Activated T-cell treated with anti-CD3 and anti-CD28 coated beads for 4 hours (primary cell): ENCODE measurements around the gene TOE1.
A peak's percentile ranks its signal among the peaks of the same experiment; 100 is the strongest.
"Not testable (repeated sequence)": the region's sequence is repeated elsewhere in the genome, so short reads cannot be mapped to it uniquely, and the experiment has no call there.

Experiments used
- DNase-seq: peaks from one replicate; pipeline ENCODE4 v3.0.0-alpha.2; 2020

TOE1 gene

DNA sequence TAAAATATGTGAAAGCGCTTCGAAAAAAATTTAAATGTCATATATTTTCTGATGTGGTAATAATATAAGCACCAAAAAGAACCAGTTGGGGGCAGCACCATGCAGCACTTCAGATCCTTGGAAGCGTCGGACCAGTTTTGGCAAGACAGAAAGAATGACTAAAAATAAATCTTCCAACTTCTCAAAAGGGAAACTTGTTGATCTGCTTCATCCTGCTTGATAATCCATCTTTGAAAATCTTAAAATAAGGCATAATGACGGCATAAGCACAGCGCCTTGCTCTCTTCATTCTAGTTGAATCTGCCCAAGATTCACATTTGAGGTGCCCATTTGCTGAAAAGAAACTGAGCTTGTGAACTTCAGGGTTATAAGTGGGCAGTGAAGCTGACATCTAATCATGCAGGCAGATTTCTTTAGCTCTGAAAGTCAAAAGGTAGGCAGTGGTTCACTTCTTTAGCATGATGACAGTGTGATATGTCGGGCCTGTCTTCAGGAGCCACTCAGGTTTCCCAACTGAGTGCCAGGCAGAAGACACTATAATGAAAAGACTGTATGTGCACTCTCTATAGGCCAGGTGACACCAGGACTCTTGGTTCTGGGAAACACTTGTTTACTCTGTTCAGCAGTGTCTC is 20.0 kb downstream of the TOE1 start:
- DNase-seq = peak; percentile 29

DNA sequence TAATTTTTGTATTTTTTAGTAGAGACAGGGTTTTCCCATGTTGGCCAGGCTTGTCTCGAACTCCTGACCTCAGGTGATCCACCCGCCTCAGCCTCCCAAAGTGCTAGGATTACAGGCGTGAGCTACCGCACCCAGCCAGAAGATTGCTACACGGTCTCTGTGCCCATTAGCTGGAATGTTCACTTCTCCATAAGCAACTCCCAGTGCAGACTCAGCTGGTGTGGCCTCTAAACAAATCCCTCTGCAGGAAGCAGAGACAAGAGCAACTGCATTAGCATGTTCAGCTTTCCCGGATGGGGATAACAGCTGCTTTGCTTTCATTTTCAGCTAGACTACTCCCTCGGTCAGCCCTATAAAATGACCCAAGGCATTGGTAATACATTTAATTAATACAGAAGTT is 21.0 kb downstream of the TOE1 start:
- DNase-seq = not testable (repeated sequence)

- no peak for DNase-seq
Measured at GRCh38 chr1:45364294-45364693, 24.3 kb downstream of the TOE1 start.

DNA sequence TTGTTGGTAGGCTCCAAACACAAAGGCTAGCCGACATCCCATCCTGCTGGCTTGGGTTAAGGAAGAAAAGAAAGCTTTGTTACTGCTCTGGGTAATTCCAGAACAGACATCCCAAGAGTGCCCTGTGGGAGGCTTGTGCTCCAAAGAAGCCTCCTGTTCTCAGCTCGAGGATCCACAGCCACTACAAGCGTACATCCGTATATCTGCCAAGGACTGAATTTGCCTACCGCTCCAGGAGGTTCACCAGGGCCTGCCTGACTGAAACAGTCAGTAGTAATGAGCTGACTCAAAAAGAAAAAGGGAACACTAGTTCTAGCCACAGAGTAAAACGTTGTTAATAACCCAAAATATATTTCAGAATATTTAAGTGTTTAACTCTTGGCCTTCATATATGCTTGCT is 25.1 kb downstream of the TOE1 start:
- no peak for DNase-seq

DNA sequence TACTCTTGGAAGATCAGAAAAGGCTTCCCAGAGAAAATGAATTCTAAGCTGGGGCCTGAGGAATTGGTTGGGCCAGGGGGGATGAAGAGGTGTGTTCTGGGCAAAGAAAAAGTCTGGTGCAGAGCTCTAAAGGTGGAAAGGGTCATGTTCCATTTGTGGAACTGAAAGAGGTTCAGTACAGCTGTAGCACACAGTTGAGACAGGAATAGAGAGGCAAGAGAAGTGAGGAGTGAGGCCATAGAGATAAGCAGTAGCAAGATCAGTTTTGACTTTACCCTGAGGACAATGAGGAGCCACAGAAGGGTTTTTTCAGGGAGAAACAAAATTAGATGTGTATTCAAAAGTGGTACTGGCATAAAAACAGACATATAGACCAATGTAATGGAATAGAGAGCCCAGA is 30.6 kb downstream of the TOE1 start:
- DNase-seq = no peak

DNA sequence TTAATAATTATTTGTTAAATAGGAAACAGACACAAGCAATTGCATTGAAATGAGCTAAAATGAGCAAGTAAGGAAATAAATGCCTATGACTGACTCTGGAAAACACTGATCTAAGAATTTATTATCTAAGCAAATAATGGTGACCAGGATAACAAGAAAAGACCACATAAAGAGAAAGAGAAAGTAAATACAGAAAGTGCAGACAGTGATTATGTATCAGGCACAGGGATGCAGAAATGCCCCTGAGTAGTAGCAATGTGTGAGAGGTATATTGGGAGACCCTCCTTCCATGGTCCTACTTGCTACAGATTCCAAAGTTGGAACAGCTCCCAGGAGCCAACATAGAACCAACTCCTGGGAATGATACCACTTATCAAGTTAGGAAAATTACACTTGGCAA is 33.6 kb downstream of the TOE1 start:
- DNase-seq = no peak

- no peak for DNase-seq
Measured at GRCh38 chr1:45375104-45376090, 35.4 kb downstream of the TOE1 start.

DNA sequence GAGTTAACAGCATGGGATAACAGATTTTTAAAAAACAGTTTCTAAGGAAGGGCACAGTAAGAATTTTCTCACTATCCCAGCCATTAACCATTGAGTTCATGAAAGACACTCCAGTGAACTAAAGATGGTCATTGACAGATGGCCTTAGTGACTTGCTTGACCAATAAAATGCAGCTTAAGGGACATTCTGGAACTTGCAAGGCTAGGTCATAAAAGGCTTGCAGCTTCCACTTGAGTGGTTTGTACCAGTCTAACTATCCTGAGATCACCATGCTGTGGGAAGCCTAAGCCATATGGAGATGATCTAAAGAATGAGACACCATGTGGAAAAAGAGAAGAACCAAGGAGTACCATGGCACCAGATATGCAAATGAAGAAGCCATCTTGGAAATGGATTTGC is 38.2 kb downstream of the TOE1 start:
- no peak for DNase-seq

DNA sequence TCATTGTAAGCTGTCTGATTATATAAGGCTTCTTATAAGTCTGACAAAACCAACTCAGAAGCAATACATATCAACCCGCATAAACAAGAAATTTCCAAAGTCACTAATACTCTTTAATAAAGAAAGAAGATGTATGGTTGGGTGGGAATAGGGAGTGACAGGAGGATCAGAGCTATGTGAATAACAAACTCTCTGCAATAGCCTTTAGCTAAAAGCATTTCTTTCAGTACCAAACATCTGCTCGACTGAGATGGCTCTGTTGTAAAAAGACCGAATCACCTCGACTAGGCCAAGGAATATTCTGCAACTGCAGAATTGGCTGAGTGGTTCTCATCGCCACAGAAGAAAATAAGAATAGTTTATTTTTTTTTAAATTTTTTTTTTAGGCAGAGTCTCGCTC is 39.6 kb downstream of the TOE1 start:
- no peak for DNase-seq

DNA sequence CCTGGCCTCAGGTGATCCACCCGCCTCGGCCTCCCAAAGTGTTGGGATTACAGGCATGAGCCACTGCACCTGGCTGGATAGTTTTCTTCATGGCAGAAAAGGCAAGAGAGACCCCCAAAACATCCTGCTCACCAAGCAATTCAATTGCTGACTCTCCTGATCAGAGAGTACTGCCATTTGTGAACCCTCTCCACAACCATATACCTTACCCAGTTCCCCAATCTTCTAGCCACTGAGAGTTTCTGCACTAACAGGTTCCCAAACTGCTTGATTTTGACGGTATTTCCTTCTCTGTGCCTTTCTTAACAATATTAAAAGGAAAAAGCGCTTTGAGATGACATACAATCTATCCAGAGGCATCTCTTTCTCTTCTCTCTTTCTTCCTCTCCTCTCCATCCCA is 40.2 kb downstream of the TOE1 start:
- DNase-seq = no peak

DNA sequence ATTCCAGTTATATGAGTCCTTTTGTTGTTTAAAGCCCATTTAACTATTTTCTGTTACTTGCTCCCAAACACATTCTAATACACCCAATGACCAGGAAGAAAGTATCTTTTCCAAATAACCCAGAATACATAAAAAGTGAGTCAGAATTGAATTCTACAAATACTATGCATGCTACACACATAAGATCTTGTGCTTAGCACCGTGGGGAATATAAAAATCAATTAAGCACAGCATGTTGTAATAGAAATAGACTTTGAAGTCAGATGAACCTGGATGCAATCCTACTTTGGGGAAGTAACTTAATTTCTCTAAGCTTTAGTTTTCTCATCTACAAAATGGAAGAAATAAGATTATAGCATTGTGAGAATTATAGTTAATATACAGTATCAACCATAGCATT is 40.8 kb downstream of the TOE1 start:
- no peak for DNase-seq

DNA sequence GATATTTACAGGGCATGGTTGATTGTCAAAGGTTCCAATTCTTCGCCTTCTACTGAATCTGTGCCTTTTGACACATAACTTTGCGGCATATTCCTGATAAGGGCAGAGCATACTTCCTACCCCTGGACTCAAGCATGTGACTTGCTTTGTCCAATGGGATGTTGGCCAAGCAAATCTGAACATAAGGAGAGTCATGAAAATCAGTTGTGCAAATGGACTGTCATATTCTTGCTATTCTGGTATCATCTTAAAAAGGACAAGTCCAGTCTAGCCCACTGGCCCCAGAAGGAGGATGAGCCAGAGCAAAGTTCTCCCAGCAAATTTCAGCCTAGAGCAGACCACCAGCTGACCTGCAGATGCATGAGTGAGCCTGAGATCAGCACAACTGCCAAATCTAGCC is 41.3 kb downstream of the TOE1 start:
- DNase-seq = no peak

DNA sequence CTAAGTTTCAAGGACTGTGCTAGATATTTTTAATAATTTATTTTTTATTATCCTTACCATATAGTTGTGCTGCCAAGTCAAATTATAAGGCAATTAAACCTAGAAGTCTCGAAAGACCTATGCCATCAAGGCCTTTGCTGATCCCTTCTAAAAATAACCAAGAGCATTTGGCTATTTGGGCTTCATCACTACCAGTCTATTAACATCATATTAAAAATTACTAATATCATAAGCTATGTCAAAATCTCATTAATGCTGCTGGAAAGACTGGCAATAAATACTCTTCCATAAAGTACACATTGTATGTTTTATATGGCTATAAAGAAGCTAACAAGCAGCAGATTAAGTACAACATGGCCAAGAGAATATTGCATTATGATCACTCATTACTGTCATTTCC is 43.2 kb downstream of the TOE1 start:
- DNase-seq = no peak

DNA sequence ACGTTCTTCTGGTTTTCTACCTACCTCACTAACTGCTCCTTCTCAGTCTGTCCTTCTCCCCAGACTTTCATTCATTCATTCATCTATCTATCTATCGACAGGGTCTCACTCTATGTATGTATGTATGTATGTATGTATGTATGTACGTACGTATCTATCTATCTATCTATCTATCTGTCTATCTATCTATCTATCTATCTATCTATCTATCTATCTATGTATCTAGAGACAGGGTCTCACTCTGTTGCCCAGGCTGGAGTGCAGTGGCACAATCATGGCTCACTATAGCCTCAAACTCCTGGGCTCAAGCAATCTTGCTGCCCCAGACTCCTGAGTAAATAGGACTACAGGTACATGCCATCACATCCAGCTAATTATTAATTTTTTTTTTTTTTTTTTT is 44.2 kb downstream of the TOE1 start:
- not testable (repeated sequence) for DNase-seq

DNA sequence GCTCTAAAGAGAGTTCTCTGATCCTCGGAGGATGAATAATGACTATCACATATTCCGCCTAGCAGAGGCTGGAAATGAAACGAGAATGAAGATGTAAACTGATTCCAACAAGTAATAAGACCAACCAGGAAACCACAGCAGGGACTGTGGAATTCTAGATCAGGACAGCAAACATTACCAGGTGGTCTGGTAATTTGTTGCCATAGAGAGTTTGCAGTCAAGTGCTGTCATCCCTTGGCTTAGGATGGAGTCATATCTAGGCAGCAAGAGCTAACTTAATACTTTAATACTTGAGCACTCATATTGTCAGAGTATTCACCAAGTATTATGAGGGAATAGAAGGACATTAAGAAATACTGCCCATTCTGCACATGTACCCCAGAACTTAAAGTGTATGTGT is 45.3 kb downstream of the TOE1 start:
- no peak for DNase-seq

DNA sequence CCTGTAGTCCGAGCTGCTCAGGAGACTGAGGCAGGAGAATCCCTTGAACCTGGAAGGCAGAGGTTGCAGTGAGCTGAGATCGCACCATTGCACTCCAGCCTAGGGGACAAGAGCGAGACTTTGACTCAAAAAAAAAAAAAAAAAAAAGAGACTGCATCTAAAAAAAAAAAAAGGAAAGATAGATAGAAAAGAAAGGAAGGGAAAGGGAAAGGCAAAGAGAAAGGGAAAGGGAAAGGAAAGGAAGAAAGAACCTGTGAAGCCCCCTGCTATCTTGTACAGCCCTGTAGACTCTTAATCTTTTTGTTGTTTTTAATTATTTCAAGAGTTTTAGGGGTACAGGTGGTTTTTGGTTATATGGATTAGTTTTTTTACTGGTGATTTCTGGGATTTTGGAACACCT is 46.2 kb downstream of the TOE1 start:
- DNase-seq = no peak
